CD4-positive, alpha-beta T cell (primary cell): ENCODE data around the gene LONP1. TPM values are rescaled to one million over a fixed set of nuclear protein-coding genes. Genes with fewer than 3 reads are reported as not detected.

Source experiments
- ATAC-seq: fragments of 200-7000 bp; cut with Tn5 transposase; one replicate; pipeline ENCODE4 v1.10.0; 2022; ENCODE audit warnings: mild to moderate bottlenecking; ENCODE audit not compliant: poor library complexity
- CTCF ChIA-PET: fragments of 350-600 bp; sonication (Branson Sonifier 250); formaldehyde crosslinking; loops from one replicate; lab custom pipeline; 2021; ENCODE audit warnings: antibody characterized with exemption, inconsistent platforms; lab: Charles Lee
- POLR2A ChIA-PET: fragments of 350-600 bp; sonication (Branson Sonifier 250); formaldehyde crosslinking; loops from one replicate; lab custom pipeline; 2021; ENCODE audit warnings: antibody characterized with exemption, inconsistent platforms; lab: Charles Lee
- DNase-seq, 14 experiments: peaks; one replicate each; pipeline ENCODE4 v3.0.0-alpha.2; 2013 to 2020; ENCODE audit warnings: mixed read lengths in 2 of 14
- H3K27ac ChIP-seq, 2 donors: one replicate each; pipeline versions ENCODE4 v1.5.1 to v1.7.0; 2013; ENCODE audit warnings: low read length in 2 of 2, low read depth in 1 of 2, mild to moderate bottlenecking in 1 of 2
- H3K27me3 ChIP-seq, 2 experiments: 1 replicate in 1 of 2; 2 replicates in 1 of 2; pipeline versions ENCODE4 v1.6.1 to v1.7.0; 2013; ENCODE audit warnings: low read length in 2 of 2, control low read depth in 1 of 2, mild to moderate bottlenecking in 1 of 2, moderate library complexity in 1 of 2; ENCODE audit not compliant: insufficient read depth in 2 of 2, control insufficient read depth in 1 of 2
- H3K36me3 ChIP-seq: one replicate; pipeline ENCODE4 v1.6.1; 2013; ENCODE audit warnings: low read length, control low read depth; ENCODE audit not compliant: insufficient read depth
- H3K4me1 ChIP-seq: one replicate; pipeline ENCODE4 v1.6.1; 2013; ENCODE audit warnings: low read length, control low read depth; ENCODE audit not compliant: insufficient read depth
- H3K4me3 ChIP-seq: one replicate; pipeline ENCODE4 v1.5.1; 2013; ENCODE audit warnings: mild to moderate bottlenecking, low read length, moderate library complexity
- H3K9me3 ChIP-seq, 2 experiments: 1 replicate in 1 of 2; 2 replicates in 1 of 2; pipeline versions ENCODE4 v1.6.1 to v1.7.0; 2013; ENCODE audit warnings: low read length in 2 of 2, mild to moderate bottlenecking in 2 of 2, control low read depth in 1 of 2, moderate library complexity in 1 of 2; ENCODE audit not compliant: control insufficient read depth in 1 of 2, insufficient read depth in 1 of 2
- H3K27ac Mint-ChIP-seq: one replicate; pipeline ENCODE4 v1.8.0; 2020; ENCODE audit warnings: mixed read lengths
- H3K27me3 Mint-ChIP-seq: one replicate; pipeline ENCODE4 v1.8.0; 2021; ENCODE audit warnings: mixed read lengths
- H3K36me3 Mint-ChIP-seq: one replicate; pipeline ENCODE4 v1.8.0; 2021; ENCODE audit warnings: low read depth, mixed read lengths
- H3K4me1 Mint-ChIP-seq: one replicate; pipeline ENCODE4 v1.8.0; 2021; ENCODE audit warnings: low read depth, mixed read lengths
- H3K4me3 Mint-ChIP-seq: one replicate; pipeline ENCODE4 v1.8.0; 2020; ENCODE audit warnings: mild to moderate bottlenecking, mixed read lengths
- H3K9me3 Mint-ChIP-seq: one replicate; pipeline ENCODE4 v1.8.0; 2020; ENCODE audit warnings: mixed read lengths
- CTCF ChIP-seq: fragments of 200-600 bp; IDR thresholded peaks from one replicate; pipeline ENCODE4 v1.8.0; 2022; ENCODE audit warnings: antibody characterized with exemption, mild to moderate bottlenecking
- intact Hi-C, 2 experiments: fragments of 100-400 bp; cut with DNase I in 1 of 2; cut with micrococcal nuclease in 1 of 2; formaldehyde crosslinking; loops; one replicate each; pipeline versions ENCODE4 v1.15.1 to v1.9.0; 2023 to 2025; cut with DNase I, micrococcal nuclease
- total RNA-seq, 174 experiments: library from RNA in 2 of 174; stranded (reverse) in 2 of 174; gene quantifications; one replicate each; pipeline ENCODE4 v1.2.3 and lab custom pipeline; 2021 to 2026

Gene LONP1
- total RNA-seq, 2 experiments from 2014 or later = 88.7 to 91.0 TPM

GRCh38 chr19:5677136-5677535, 42.8 kb downstream of the LONP1 start:
- POLR2A ChIA-PET = interaction anchor here (1.4 to 2.5 kb wide), 2 partner anchors 13 to 54 kb away, joined by 6 to 12 read pairs; partner anchors contain the start of genes RPL36, SAFB and SAFB2
- Mint-ChIP-seq H3K4me3 (no peak overlapping the region), H3K27ac (no peak overlapping the region), H3K36me3 (peaks cover 10% of the 10 kb centered on the region), H3K27me3 (no peaks in the 10 kb centered on the region), H3K4me1 (peaks cover 27% of the 10 kb centered on the region), H3K9me3 (no peaks in the 10 kb centered on the region)
- H3K27ac ChIP-seq = no peak overlapping the region
- DNase-seq = peak in 1 of 14 experiments; percentile 38
- intact Hi-C loops = no loop called here
- CTCF ChIA-PET = no interaction called here
- H3K4me1 ChIP-seq = peaks cover 24% of the 10 kb centered on the region
- no peak for ATAC-seq
- H3K27me3 ChIP-seq = no peaks in the 10 kb centered on the region
- peaks cover 3% of the 10 kb centered on the region for H3K36me3 ChIP-seq
- H3K4me3 ChIP-seq = no peak overlapping the region
- no peak for TF ChIP-seq CTCF
- no peaks in the 10 kb centered on the region for H3K9me3 ChIP-seq

GRCh38 chr19:5676772-5677105, 43.2 kb downstream of the LONP1 start:
- no peak overlapping the region for H3K27ac Mint-ChIP-seq
- CTCF ChIA-PET = interaction anchor here (1.4 kb wide), 1 partner anchor 10 kb away, joined by 3 read pairs; no protein-coding TSS in a partner anchor
- H3K4me3 Mint-ChIP-seq = no peak overlapping the region
- Histone ChIP-seq H3K27ac (no peak overlapping the region), H3K36me3 (peaks cover 3% of the 10 kb centered on the region), H3K4me3 (no peak overlapping the region), H3K9me3 (no peaks in the 10 kb centered on the region), H3K4me1 (peaks cover 24% of the 10 kb centered on the region), H3K27me3 (no peaks in the 10 kb centered on the region)
- H3K27me3 Mint-ChIP-seq = no peaks in the 10 kb centered on the region
- TF ChIP-seq CTCF = no peak
- intact Hi-C loops = no loop called here
- H3K9me3 Mint-ChIP-seq = no peaks in the 10 kb centered on the region
- ATAC-seq = no peak
- POLR2A ChIA-PET = interaction anchor here (1.4 to 2.5 kb wide), 2 partner anchors 13 to 54 kb away, joined by 6 to 12 read pairs; partner anchors contain the start of genes RPL36, SAFB and SAFB2
- H3K4me1 Mint-ChIP-seq = peaks cover 23% of the 10 kb centered on the region
- H3K36me3 Mint-ChIP-seq = peaks cover 10% of the 10 kb centered on the region
- DNase-seq = peak in 1 of 14 experiments; percentile 29

- Mint-ChIP-seq H3K36me3 (peaks cover 10% of the 10 kb centered on the region), H3K9me3 (no peaks in the 10 kb centered on the region), H3K4me3 (peak overlapping the region; percentile 4), H3K27me3 (no peaks in the 10 kb centered on the region), H3K27ac (no peak overlapping the region), H3K4me1 (peaks cover 18% of the 10 kb centered on the region)
- peaks cover 3% of the 10 kb centered on the region for H3K36me3 ChIP-seq
- peaks cover 19% of the 10 kb centered on the region for H3K4me1 ChIP-seq
- TF ChIP-seq CTCF = no peak
- DNase-seq = peak in 1 of 14 experiments; percentile 35
- H3K27me3 ChIP-seq = no peaks in the 10 kb centered on the region
- no peak overlapping the region for H3K27ac ChIP-seq
- intact Hi-C loops = no loop called here
- no peaks in the 10 kb centered on the region for H3K9me3 ChIP-seq
- CTCF ChIA-PET = interaction anchor here (1.4 kb wide), 1 partner anchor 11 kb away, joined by 3 read pairs; no protein-coding TSS in a partner anchor
- no peak overlapping the region for H3K4me3 ChIP-seq
- POLR2A ChIA-PET = interaction anchor here (1.3 to 2.5 kb wide), 3 partner anchors 14 to 53 kb away, joined by 3 to 12 read pairs (median 6); partner anchors contain the start of genes CATSPERD, LONP1, RPL36 and SAFB
- ATAC-seq = no peak
Observed at GRCh38 chr19:5676105-5676771, 43.7 kb downstream of the LONP1 start.
